HFF-Myc (cell line): ENCODE data around the gene CACNA1A.
"Not testable (repeated sequence)": the region's sequence is repeated elsewhere in the genome, so short reads cannot be mapped to it uniquely, and the experiment has no call there.

Source experiments
- DNase-seq: peaks from one replicate; pipeline ENCODE4 v3.0.0-alpha.2; 2011; ENCODE audit warnings: low read depth; ENCODE audit errors: extremely low read depth
- H3K4me3 ChIP-seq: replicated peaks from 2 replicates; pipeline ENCODE4 v1.5.1; 2011; ENCODE audit warnings: low read depth, mild to moderate bottlenecking, control low read depth, low read length
- TF ChIP-seq, protein P1 (sequence below): IDR thresholded peaks from 2 replicates; pipeline ENCODE4 v1.5.1; 2012; ENCODE audit warnings: mild to moderate bottlenecking, low read depth, low read length, control low read depth; ENCODE audit errors: missing control alignments

Gene CACNA1A

DNA sequence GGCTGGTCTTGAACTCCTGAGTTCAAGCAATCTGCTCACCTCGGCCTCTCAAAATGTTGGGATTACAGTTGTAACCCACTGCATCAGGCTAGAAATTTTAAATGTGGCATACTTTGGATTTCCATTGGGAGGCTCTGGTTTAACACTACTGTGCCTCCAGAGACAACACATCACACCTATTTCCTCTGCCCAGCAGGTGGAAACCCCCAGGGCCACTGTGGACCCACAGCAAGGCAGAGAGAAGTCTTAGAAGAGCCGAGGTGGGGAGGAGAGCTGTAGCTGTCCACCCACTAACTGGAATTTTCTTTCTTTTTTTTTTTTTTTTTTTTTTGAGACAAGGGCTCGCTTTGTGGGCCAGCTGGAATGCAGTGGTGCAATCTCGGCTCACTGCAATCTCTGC, 316.7 kb downstream of the CACNA1A start:
- TF ChIP-seq, protein P1, sequence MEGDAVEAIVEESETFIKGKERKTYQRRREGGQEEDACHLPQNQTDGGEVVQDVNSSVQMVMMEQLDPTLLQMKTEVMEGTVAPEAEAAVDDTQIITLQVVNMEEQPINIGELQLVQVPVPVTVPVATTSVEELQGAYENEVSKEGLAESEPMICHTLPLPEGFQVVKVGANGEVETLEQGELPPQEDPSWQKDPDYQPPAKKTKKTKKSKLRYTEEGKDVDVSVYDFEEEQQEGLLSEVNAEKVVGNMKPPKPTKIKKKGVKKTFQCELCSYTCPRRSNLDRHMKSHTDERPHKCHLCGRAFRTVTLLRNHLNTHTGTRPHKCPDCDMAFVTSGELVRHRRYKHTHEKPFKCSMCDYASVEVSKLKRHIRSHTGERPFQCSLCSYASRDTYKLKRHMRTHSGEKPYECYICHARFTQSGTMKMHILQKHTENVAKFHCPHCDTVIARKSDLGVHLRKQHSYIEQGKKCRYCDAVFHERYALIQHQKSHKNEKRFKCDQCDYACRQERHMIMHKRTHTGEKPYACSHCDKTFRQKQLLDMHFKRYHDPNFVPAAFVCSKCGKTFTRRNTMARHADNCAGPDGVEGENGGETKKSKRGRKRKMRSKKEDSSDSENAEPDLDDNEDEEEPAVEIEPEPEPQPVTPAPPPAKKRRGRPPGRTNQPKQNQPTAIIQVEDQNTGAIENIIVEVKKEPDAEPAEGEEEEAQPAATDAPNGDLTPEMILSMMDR: no peak
- DNase-seq: no peak
- no peak overlapping the region for H3K4me3 ChIP-seq

DNA sequence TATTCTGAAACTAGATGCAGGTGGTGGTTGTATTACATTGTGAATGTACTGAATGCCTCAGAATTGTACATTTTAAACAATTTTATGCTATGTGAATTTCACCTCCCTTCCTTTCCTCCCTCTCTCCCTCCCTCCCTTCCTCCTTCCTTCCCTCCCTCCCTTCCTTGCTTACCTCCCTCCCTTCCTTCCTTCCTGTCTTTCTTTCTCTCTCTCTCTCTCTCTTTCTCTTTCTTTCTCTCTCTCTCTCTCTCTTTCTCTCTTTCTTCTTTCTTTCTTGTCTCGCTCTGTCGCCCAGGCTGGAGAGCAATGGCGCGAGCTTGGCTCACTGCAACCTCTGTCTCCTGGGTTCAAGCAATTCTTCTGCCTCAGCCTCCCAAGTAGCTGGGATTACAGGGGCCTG, 318.9 kb downstream of the CACNA1A start:
- H3K4me3 ChIP-seq: no peak overlapping the region
- no peak for DNase-seq
- TF ChIP-seq, protein P1: no peak

DNA sequence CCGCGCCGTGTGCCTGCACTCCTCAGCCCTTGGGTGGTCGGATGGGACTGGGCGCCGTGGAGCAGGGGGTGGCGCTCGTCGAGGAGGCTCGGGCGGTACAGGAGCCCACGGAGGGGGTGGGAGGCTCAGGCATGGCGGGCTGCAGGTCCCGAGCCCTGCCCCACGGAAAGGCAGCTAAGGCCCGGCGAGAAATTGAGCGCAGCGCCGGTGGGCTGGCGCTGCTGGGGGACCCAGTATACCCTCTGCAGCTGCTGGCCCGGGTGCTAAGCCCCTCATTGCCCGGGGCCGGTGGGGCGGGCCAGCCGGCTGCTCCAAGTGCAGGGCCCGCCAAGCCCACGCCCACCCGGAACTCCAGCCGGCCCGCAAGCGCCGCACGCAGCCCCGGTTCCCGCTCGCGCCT, 319.6 kb downstream of the CACNA1A start:
- not testable (repeated sequence) for DNase-seq, H3K4me3 ChIP-seq

DNA sequence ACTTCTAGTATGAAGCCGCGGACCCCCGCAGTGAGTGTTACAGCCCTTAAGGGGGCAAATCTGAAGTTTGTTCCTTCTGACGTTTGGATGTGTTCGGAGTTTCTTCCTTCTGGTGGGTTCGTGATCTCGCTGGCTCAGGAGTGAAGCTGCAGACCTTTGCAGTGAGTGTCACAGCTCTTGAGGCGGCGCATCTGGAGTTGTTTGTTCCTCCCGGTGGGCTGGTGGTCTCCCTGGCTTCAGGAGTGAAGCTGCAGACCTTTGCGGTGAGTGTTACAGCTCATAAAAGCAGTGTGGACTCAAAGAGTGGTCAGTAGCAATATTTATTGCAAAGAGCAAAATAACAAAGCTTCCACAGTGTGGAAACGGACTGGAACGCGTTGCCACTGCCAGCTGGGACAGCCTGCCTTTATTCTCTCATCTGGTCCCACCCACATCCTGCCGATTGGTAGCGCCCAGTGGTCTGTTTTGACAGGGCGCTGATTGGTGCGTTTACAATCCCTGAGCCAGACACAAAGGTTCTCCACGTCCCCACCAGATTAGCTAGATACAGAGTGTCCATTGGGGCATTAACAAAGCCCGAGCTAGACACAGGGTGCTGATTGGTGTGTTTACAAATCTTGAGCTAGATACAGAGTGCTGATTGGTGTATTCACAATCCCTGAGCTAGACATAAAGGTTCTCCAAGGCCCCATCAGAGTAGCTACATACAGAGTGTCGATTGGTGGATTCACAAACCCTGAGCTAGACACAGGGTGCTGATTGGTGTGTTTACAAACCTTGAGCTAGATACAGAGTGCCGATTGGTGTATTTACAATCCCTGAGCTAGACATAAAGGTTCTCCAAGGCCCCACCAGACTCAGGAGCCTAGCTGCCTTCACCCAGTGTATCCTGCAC, 320.3 kb downstream of the CACNA1A start:
- not testable (repeated sequence) for H3K4me3 ChIP-seq, DNase-seq

DNA sequence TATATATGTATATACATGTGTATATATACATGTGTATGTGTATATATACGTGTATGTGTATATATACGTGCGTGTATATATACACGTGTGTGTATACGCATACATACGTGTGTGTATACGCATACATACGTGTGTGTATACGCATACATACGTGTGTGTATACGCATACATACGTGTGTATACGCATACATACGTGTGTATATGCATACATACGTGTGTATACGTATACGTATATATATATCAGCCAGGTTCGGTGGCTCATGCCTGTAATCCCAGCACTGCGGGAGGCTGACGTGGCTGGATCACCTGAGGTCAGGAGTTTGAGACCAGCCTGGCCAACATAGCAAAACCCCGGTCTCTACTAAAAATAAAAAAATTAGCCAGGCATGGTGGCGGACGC, 321.4 kb downstream of the CACNA1A start:
- not testable (repeated sequence) for DNase-seq, H3K4me3 ChIP-seq

DNA sequence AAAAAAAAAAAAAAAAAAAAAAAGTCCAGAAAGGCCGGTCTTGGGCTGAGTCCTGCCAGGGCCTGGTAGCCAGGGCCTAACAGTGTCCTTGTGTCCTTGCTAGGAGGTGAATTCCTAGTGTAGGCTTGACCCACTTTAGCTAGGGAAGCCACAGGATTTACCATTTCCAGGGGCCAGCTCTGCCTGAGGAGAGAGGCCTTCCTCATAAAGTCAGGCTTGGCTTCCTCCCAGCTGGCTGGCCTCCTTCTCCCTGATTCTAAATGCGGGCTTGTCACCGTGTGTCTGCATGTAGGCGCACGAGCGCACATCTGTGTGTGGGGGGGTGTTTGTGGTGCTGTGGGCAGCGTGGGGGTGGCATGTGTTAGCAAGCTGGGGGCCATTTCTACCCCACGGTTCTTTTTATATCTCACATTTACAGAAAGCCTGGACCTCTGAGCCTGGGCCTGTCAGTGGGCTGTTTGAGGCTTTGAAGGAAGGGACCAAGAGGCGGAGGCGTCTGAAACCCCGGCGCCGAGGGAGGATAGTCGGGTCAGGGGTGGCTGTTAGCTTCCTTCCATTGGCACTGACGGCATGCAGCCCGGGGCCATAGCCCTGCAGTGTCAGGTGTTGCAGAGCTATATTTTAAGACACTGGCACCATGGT, 324.4 kb downstream of the CACNA1A start:
- DNase-seq: peak; percentile 47
- no peak overlapping the region for H3K4me3 ChIP-seq
- TF ChIP-seq, protein P1: no peak

DNA sequence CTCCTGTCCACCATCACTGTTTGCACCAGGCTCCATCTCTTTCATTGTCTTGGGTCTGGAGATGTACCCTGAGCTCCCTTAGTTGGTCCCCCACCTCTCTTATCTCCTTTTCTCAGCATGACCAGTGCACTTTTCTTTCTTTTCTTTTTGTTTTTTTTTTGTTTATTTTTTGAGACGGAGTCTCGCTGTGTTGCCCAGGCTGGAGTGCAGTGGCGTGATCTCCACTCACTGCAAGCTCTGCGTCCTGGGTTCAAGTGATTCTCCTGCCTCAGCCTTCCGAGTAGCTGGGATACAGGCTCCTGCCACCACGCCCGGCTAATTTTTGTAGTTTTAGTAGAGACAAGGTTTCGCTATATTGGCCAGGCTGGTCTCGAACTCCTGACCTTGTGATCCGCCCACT, 328.0 kb downstream of the CACNA1A start:
- not testable (repeated sequence) for H3K4me3 ChIP-seq, DNase-seq

DNA sequence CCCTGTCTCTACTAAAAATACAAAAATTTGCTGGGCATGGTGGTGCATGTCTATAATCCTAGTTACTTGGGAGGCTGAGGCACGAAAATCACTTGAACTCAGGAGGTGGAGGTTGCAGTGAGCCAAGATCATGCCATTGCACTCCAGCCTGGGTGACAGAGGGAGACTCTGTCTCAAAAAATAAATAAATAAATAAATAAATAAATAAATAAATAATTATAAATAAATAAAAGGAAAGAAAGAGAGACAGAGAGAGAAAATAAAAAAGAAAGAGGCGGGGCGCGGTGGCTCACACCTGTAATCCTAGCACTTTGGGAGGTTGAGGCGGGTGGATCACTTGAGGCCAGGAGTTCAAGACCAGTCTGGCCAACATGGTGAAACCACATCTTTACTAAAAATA, 328.7 kb downstream of the CACNA1A start:
- not testable (repeated sequence) for DNase-seq, H3K4me3 ChIP-seq

DNA sequence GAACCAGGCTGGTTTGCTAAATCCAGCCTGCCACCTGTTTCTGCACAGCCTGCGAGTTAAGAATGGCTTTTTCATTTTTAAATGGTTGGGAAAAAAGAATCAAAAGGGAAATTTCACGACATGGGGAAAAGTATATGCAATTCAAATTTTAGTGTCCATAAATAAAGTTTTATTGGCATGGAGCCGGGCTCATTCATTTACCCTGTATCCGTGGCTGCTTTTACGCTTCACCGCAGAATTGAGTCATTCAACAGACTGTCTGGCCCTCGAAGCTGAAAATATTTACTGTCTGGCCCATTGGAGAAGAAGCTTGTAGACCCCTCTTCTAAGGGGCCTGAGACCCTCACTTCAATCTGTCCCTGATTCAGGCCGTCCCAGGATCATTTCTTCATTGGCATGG, 329.9 kb downstream of the CACNA1A start:
- H3K4me3 ChIP-seq: no peak overlapping the region
- TF ChIP-seq, protein P1: no peak
- no peak for DNase-seq
